ENCODE results near the gene RELB.

RELB gene

GRCh38 chr19:45040059-45040771 is 39.0 kb downstream of the RELB start:
- in situ Hi-C loops (cut with MboI; ENCODE audit: low sequenced_read_pairs, unreplicated experiment) = no loop called here
- no peak for DNase-seq (ENCODE audit: low spot score)
- no peak for TF ChIP-seq CTCF (IDR thresholded peaks at IDR 0.05; ENCODE audit: borderline replicate concordance, control extremely low read depth, extremely low read depth, insufficient read depth, missing control alignments)

- in situ Hi-C loops (cut with MboI; ENCODE audit: low sequenced_read_pairs, unreplicated experiment) = no loop called here
- TF ChIP-seq CTCF (IDR thresholded peaks at IDR 0.05; ENCODE audit: borderline replicate concordance, control extremely low read depth, extremely low read depth, insufficient read depth, missing control alignments) = no peak
- DNase-seq (ENCODE audit: low spot score) = no peak
Observed at GRCh38 chr19:45041125-45041524, 39.9 kb downstream of the RELB start.

- in situ Hi-C loops (cut with MboI; ENCODE audit: low sequenced_read_pairs, unreplicated experiment) = no loop called here
- no peak for TF ChIP-seq CTCF (IDR thresholded peaks at IDR 0.05; ENCODE audit: borderline replicate concordance, control extremely low read depth, extremely low read depth, insufficient read depth, missing control alignments)
- no peak for DNase-seq (ENCODE audit: low spot score)
Observed at GRCh38 chr19:45045671-45046353, 44.5 kb downstream of the RELB start.

GRCh38 chr19:45046355-45046754 is 45.1 kb downstream of the RELB start:
- TF ChIP-seq CTCF (IDR thresholded peaks at IDR 0.05; ENCODE audit: borderline replicate concordance, control extremely low read depth, extremely low read depth, insufficient read depth, missing control alignments) = no peak
- in situ Hi-C loops (cut with MboI; ENCODE audit: low sequenced_read_pairs, unreplicated experiment) = no loop called here
- no peak for DNase-seq (ENCODE audit: low spot score)

- in situ Hi-C loops (cut with MboI; ENCODE audit: low sequenced_read_pairs, unreplicated experiment) = no loop called here
- no peak for TF ChIP-seq CTCF (IDR thresholded peaks at IDR 0.05; ENCODE audit: borderline replicate concordance, control extremely low read depth, extremely low read depth, insufficient read depth, missing control alignments)
- peak; percentile 71 for DNase-seq (ENCODE audit: low spot score)
Observed at GRCh38 chr19:45047188-45047797, 46.0 kb downstream of the RELB start.

- DNase-seq (ENCODE audit: low spot score) = no peak
- in situ Hi-C loops (cut with MboI; ENCODE audit: low sequenced_read_pairs, unreplicated experiment) = no loop called here
- no peak for TF ChIP-seq CTCF (IDR thresholded peaks at IDR 0.05; ENCODE audit: borderline replicate concordance, control extremely low read depth, extremely low read depth, insufficient read depth, missing control alignments)
Observed at GRCh38 chr19:45049073-45049736, 47.9 kb downstream of the RELB start.
